ENCODE data around the gene STRA8. TPM values are rescaled to one million over a fixed set of nuclear protein-coding genes. Genes with fewer than 3 reads are reported as not detected.
A peak's percentile ranks its signal among the peaks of the same experiment; 100 is the strongest.

Gene STRA8
- total RNA-seq, 2 experiments from 2014 or later: not detected

- DNase-seq (no peak), ATAC-seq (no peak)
- no peaks in the 10 kb centered on the region for H3K4me1 Mint-ChIP-seq (ENCODE audit: low read depth)
- H3K27me3 Mint-ChIP-seq (ENCODE audit: low read depth): peaks cover 3% of the 10 kb centered on the region
- peaks cover 8% of the 10 kb centered on the region for H3K9me3 Mint-ChIP-seq (ENCODE audit: insufficient read depth)
- H3K27ac Mint-ChIP-seq: no peak overlapping the region
- H3K36me3 Mint-ChIP-seq (ENCODE audit: low read depth): no peaks in the 10 kb centered on the region
- ChIA-PET CTCF (interaction anchor here (2.9 kb wide), 1 partner anchor 14 kb away, joined by 22 read pairs; no protein-coding TSS in a partner anchor), POLR2A (no interaction called here)
- H3K4me3 Mint-ChIP-seq: no peak overlapping the region
These were observed 26.8 kb downstream of the STRA8 start for GRCh38 chr7:135260470-135260869.

GRCh38 chr7:135260930-135261721, 27.5 kb downstream of the STRA8 start:
- DNase-seq: no peak
- Mint-ChIP-seq H3K4me1 (ENCODE audit: low read depth) (no peaks in the 10 kb centered on the region), H3K9me3 (ENCODE audit: insufficient read depth) (peaks cover 11% of the 10 kb centered on the region), H3K27me3 (ENCODE audit: low read depth) (peaks cover 3% of the 10 kb centered on the region), H3K4me3 (no peak overlapping the region), H3K27ac (no peak overlapping the region), H3K36me3 (ENCODE audit: low read depth) (no peaks in the 10 kb centered on the region)
- ATAC-seq: no peak
- CTCF ChIA-PET: interaction anchor here (2.9 kb wide), 1 partner anchor 14 kb away, joined by 22 read pairs; no protein-coding TSS in a partner anchor
- POLR2A ChIA-PET: no interaction called here

DNA sequence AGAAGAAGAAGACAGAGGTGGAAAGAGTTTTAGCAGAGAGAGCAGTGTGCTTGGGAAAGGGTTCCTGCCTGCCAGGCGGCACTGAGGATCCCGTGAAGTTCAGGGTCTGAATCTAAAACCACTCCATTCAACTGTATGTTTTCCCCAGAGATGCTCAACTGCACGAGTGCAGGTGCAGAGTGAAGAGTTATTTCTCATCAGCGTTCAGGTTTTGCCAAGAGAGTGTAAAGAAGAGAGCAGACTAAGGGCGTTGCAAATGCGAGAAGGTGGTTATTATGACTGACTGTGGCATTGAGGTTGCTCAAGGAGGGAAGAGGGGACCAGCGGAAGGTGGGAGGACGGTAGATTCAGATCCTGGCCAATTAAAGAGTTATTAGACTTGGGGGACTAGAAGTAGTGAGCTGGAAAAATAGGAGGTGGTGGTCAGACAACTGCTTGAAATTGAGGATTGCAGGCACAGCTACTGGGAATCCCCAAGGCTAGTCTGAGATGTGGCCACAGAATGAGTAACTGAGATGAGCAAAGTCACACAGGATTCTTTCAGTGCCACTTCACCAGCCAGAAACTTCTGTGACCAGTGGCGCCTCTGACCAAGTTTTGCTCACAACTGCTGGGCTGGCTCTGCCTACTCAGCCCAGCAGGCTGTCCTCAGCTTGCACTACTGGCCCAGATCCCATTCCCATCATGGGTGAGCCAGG, 29.1 kb downstream of the STRA8 start:
- ChIA-PET CTCF (interaction anchor here (2.0 to 2.9 kb wide), 2 partner anchors 11 to 12 kb away, joined by 8 to 22 read pairs; no protein-coding TSS in a partner anchor), POLR2A (no interaction called here)
- H3K9me3 Mint-ChIP-seq (ENCODE audit: insufficient read depth): peaks cover 11% of the 10 kb centered on the region
- no peak overlapping the region for H3K4me3 Mint-ChIP-seq
- DNase-seq: no peak
- no peaks in the 10 kb centered on the region for H3K4me1 Mint-ChIP-seq (ENCODE audit: low read depth)
- peaks cover 3% of the 10 kb centered on the region for H3K27me3 Mint-ChIP-seq (ENCODE audit: low read depth)
- no peaks in the 10 kb centered on the region for H3K36me3 Mint-ChIP-seq (ENCODE audit: low read depth)
- no peak for ATAC-seq
- no peak overlapping the region for H3K27ac Mint-ChIP-seq

DNA sequence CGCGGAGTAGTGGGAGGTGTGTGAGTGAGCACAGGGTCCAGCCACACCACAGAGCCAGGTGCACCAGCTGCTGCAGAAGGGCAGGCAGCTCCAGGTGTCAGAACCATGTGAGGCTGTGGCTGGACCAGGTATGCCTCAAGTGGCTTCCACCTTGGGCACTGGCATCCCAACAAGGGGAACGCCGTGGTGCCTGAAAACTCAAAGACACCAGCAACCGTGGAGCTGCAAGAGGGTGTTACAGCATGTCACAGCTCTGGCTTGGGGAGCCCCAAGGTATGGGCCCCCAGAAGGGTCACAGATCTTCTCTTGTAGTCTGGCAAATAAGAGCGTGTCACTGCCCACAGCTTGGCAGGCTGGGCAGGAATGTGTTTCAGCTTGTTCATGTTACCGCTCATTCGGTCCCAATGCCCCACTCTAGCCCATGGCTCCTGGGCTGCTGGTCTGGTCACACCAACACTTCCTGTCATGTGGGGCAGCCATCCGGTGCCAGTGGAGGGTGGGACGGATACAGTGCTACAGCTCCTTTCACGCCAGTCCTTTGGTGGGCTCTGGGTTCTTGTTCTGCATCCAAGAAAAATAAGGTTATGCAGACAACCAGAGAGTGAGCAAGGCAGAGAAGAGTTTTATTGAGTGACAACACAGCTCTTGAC, 29.8 kb downstream of the STRA8 start:
- DNase-seq: no peak
- no peaks in the 10 kb centered on the region for H3K36me3 Mint-ChIP-seq (ENCODE audit: low read depth)
- ChIA-PET CTCF (interaction anchor here (2.0 kb wide), 1 partner anchor 11 kb away, joined by 8 read pairs; no protein-coding TSS in a partner anchor), POLR2A (no interaction called here)
- H3K9me3 Mint-ChIP-seq (ENCODE audit: insufficient read depth): peaks cover 11% of the 10 kb centered on the region
- no peak overlapping the region for H3K4me3 Mint-ChIP-seq
- ATAC-seq: no peak
- no peaks in the 10 kb centered on the region for H3K4me1 Mint-ChIP-seq (ENCODE audit: low read depth)
- no peak overlapping the region for H3K27ac Mint-ChIP-seq
- H3K27me3 Mint-ChIP-seq (ENCODE audit: low read depth): peaks cover 3% of the 10 kb centered on the region

GRCh38 chr7:135265637-135266036, 32.0 kb downstream of the STRA8 start:
- DNase-seq (no peak), ATAC-seq (no peak)
- H3K27ac Mint-ChIP-seq: no peak overlapping the region
- POLR2A ChIA-PET: no interaction called here
- H3K9me3 Mint-ChIP-seq (ENCODE audit: insufficient read depth): peaks cover 11% of the 10 kb centered on the region
- CTCF ChIA-PET: no interaction called here
- H3K27me3 Mint-ChIP-seq (ENCODE audit: low read depth): peaks cover 3% of the 10 kb centered on the region
- no peak overlapping the region for H3K4me3 Mint-ChIP-seq
- H3K36me3 Mint-ChIP-seq (ENCODE audit: low read depth): no peaks in the 10 kb centered on the region
- H3K4me1 Mint-ChIP-seq (ENCODE audit: low read depth): no peaks in the 10 kb centered on the region

DNA sequence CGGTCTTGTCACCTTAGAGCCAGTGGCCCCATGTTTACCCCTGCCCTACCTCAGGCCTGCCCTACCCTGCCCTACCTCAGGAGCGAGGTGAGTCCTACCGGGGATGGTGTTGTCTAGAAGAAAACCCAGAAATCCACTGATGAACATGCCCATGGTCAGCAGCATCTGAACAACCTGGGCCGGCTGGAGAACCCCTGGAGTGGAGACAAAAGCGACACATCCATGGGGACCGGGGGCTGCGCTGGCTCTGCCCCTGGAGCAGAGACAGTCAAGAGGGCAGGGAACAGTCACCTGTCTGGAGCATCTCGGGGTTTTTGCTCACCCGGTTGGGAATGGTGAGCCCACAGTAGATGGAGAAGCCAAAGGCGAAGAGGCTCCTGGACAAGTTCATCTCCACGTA, 36.3 kb downstream of the STRA8 start:
- POLR2A ChIA-PET: no interaction called here
- no peak for DNase-seq
- no peaks in the 10 kb centered on the region for H3K4me1 Mint-ChIP-seq (ENCODE audit: low read depth)
- H3K27ac Mint-ChIP-seq: no peak overlapping the region
- H3K27me3 Mint-ChIP-seq (ENCODE audit: low read depth): no peaks in the 10 kb centered on the region
- H3K9me3 Mint-ChIP-seq (ENCODE audit: insufficient read depth): peaks cover 5% of the 10 kb centered on the region
- no peaks in the 10 kb centered on the region for H3K36me3 Mint-ChIP-seq (ENCODE audit: low read depth)
- no peak overlapping the region for H3K4me3 Mint-ChIP-seq
- no peak for ATAC-seq
- CTCF ChIA-PET: no interaction called here

- Mint-ChIP-seq H3K4me3 (no peak overlapping the region), H3K27ac (no peak overlapping the region), H3K4me1 (ENCODE audit: low read depth) (no peaks in the 10 kb centered on the region), H3K9me3 (ENCODE audit: insufficient read depth) (peaks cover under 1% of the 10 kb centered on the region), H3K27me3 (ENCODE audit: low read depth) (no peaks in the 10 kb centered on the region), H3K36me3 (ENCODE audit: low read depth) (no peaks in the 10 kb centered on the region)
- ChIA-PET POLR2A (no interaction called here), CTCF (no interaction called here)
- no peak for DNase-seq
- no peak for ATAC-seq
These were observed 37.1 kb downstream of the STRA8 start for GRCh38 chr7:135270577-135271254.

DNA sequence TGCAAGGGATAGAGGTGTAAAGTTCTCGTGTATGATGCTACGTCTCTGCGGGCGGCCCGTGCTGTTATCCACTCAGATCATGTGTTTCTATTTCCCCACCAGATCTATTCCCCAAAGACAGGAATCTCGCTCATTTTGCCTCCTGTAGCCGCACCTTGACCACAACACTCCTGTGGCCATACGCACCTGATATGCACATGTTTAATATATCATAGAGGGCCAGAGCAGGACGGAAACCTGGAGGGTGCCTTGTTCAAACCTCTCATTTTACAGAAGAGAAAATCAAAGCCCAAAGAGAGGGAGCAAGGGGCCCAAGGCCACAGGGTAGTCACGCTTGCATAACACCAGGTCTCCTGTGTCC, 37.6 kb downstream of the STRA8 start:
- POLR2A ChIA-PET: no interaction called here
- CTCF ChIA-PET: no interaction called here
- Mint-ChIP-seq H3K4me1 (ENCODE audit: low read depth) (no peaks in the 10 kb centered on the region), H3K9me3 (ENCODE audit: insufficient read depth) (no peaks in the 10 kb centered on the region), H3K27me3 (ENCODE audit: low read depth) (no peaks in the 10 kb centered on the region), H3K36me3 (ENCODE audit: low read depth) (no peaks in the 10 kb centered on the region), H3K4me3 (no peak overlapping the region), H3K27ac (no peak overlapping the region)
- DNase-seq (no peak), ATAC-seq (no peak)

DNA sequence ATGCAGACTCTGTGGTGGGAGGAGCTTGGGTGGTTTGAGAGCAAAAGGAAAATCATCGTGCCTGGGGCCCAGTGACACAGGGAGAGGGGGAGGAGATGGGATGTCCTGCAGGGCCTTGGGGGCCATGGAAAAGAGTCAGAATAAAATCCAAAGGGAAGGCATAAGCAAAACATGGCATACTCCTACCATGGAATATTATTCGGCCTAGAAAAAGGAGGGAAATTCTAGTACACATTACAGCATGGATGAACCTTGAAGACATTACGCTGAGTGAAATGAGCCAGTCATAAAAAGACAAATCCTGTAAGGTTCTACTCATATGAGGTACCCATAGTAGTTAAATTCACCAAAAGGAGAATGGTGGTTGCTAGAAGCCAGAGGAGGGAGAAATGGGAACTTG, 38.7 kb downstream of the STRA8 start:
- H3K27me3 Mint-ChIP-seq (ENCODE audit: low read depth): no peaks in the 10 kb centered on the region
- no peaks in the 10 kb centered on the region for H3K36me3 Mint-ChIP-seq (ENCODE audit: low read depth)
- no peaks in the 10 kb centered on the region for H3K4me1 Mint-ChIP-seq (ENCODE audit: low read depth)
- CTCF ChIA-PET: interaction anchor here (1.6 kb wide), 1 partner anchor 9 kb away, joined by 4 read pairs; no protein-coding TSS in a partner anchor
- POLR2A ChIA-PET: no interaction called here
- H3K9me3 Mint-ChIP-seq (ENCODE audit: insufficient read depth): no peaks in the 10 kb centered on the region
- no peak for DNase-seq
- no peak overlapping the region for H3K4me3 Mint-ChIP-seq
- H3K27ac Mint-ChIP-seq: no peak overlapping the region
- no peak for ATAC-seq

- no peak overlapping the region for H3K4me3 Mint-ChIP-seq
- ATAC-seq: no peak
- POLR2A ChIA-PET: interaction anchor here (0.6 kb wide), 1 partner anchor 182 kb away, joined by 4 read pairs; no protein-coding TSS in a partner anchor
- H3K27ac Mint-ChIP-seq: no peak overlapping the region
- H3K4me1 Mint-ChIP-seq (ENCODE audit: low read depth): no peaks in the 10 kb centered on the region
- CTCF ChIA-PET: interaction anchor here (0.9 to 3.7 kb wide), 18 partner anchors 9 to 401 kb away, joined by 3 to 34 read pairs (median 5); no protein-coding TSS in a partner anchor
- no peak for DNase-seq
- no peaks in the 10 kb centered on the region for H3K36me3 Mint-ChIP-seq (ENCODE audit: low read depth)
- no peaks in the 10 kb centered on the region for H3K27me3 Mint-ChIP-seq (ENCODE audit: low read depth)
- H3K9me3 Mint-ChIP-seq (ENCODE audit: insufficient read depth): no peaks in the 10 kb centered on the region
These were observed 39.9 kb downstream of the STRA8 start for GRCh38 chr7:135273581-135273980.

DNA sequence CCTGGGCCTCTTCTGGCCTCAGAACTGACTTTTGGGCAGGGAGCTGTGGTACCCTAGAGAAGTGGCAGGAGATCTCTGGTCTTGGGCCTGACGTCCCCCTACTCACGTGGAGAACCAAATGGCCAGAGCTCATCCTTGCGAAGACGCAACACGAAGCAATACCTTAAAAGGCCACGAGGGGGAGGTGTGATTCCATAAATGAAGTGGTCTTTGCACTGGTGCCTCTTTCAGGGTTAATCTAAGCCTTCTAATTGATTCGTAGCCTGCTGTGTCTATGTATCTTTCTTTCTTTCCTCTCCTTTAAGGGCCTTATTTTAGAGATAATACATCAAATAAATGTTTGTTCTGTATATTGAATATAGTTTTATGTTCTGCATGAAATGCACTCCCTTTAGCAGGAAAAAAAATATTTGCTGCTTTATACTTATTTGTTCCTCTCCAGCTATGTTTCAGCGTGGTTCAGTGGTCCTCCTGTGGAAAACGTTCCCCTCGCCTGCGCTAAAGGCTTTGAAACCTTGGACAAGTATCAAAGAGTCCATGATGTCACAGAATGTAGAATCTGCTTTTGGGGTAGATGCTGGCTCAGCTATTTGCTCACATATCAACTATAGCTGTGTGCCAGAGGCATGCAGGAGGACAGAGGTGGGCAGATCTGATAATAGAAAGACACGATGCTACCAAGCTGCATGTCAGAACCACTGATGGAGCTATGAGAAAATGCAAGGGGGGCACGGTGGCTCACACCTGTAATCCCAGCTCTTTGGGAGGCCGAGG, 41.0 kb downstream of the STRA8 start:
- H3K4me1 Mint-ChIP-seq (ENCODE audit: low read depth): no peaks in the 10 kb centered on the region
- DNase-seq (peak; percentile 83), ATAC-seq (peak; percentile 82)
- ChIA-PET CTCF (interaction anchor here (0.6 to 3.7 kb wide), 43 partner anchors 8 to 400 kb away, joined by 3 to 34 read pairs (median 3); partner anchors contain the start of gene WDR91), POLR2A (interaction anchor here (0.6 to 0.9 kb wide), 2 partner anchors 61 to 234 kb away, joined by 3 read pairs; no protein-coding TSS in a partner anchor)
- no peak overlapping the region for H3K27ac Mint-ChIP-seq
- H3K36me3 Mint-ChIP-seq (ENCODE audit: low read depth): no peaks in the 10 kb centered on the region
- H3K9me3 Mint-ChIP-seq (ENCODE audit: insufficient read depth): no peaks in the 10 kb centered on the region
- H3K4me3 Mint-ChIP-seq: no peak overlapping the region
- peaks cover 3% of the 10 kb centered on the region for H3K27me3 Mint-ChIP-seq (ENCODE audit: low read depth)
